Measurements from ENCODE around the gene S100PBP.

Gene S100PBP

DNA sequence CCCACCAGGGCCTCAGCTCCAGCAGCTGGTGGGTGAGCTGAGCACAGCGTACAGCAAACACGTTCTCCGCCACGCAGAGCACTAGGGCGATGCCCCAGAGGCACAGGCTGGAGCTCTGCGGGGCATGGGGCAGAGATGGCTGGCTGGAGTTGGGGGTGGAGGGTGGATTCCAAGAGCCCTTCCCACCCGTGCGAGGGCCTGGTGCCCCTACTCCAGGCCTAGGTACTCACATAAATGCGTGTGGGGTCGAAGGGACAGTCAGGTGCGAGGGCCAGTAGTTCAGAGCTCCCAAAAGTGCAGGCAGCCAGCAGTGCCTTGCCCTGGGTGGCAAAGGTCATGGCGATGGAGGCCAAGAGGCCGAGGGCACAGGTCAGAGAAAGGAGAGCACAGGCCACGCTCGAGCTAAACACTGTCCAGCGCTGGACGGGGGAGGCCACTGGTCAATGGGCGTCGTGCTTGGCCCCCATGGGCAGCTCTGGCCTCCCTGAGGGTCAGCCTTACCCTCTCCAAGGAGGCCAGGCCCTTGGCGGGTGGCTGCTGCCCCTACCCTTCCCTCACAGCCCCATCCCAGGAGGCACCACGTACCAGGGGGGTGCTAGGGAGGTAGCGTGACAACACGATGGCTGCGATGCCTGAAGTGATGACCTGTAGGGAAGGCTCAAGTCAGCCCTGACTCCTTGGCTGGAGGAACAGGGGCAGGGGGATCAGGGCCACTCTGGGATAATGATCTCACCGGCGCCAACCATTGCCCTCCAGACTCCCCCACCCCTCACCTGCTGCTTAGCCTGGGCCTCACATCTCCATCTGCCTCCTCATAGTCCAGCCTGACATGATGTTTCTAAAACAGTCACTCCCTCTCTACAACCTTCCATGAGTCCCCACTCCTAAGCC is 78.1 kb downstream of the S100PBP start:
- no peak overlapping the region for H3K4me3 ChIP-seq (replicated peaks; ENCODE audit: low read depth, low read length)
- TF ChIP-seq CTCF (IDR thresholded peaks at IDR 0.05; ENCODE audit: low read depth, low read length, missing control alignments): no peak
- DNase-seq (ENCODE audit: extremely low read depth, low read depth): no peak

DNA sequence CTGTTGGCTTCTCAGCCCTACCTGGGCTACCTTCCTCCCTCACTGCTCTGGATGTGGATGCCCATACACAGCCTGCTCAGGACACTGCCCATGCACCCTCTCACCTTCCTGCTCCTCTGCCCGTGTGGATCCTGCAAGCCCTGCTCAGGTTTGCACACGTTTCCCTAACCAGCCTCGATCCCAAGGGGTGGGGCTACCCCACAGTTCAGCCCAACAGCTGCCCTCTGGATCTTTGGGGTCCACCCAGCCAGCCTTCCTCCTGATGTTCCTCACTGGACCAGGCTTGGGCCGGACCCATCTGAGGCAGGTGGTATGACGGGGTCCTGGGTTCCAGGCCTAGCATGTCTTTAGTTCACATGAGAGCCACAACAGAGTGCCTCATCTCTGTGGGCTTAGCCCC is 79.0 kb downstream of the S100PBP start:
- no peak for TF ChIP-seq CTCF (IDR thresholded peaks at IDR 0.05; ENCODE audit: low read depth, low read length, missing control alignments)
- H3K4me3 ChIP-seq (replicated peaks; ENCODE audit: low read depth, low read length): no peak overlapping the region
- DNase-seq (ENCODE audit: extremely low read depth, low read depth): no peak

DNA sequence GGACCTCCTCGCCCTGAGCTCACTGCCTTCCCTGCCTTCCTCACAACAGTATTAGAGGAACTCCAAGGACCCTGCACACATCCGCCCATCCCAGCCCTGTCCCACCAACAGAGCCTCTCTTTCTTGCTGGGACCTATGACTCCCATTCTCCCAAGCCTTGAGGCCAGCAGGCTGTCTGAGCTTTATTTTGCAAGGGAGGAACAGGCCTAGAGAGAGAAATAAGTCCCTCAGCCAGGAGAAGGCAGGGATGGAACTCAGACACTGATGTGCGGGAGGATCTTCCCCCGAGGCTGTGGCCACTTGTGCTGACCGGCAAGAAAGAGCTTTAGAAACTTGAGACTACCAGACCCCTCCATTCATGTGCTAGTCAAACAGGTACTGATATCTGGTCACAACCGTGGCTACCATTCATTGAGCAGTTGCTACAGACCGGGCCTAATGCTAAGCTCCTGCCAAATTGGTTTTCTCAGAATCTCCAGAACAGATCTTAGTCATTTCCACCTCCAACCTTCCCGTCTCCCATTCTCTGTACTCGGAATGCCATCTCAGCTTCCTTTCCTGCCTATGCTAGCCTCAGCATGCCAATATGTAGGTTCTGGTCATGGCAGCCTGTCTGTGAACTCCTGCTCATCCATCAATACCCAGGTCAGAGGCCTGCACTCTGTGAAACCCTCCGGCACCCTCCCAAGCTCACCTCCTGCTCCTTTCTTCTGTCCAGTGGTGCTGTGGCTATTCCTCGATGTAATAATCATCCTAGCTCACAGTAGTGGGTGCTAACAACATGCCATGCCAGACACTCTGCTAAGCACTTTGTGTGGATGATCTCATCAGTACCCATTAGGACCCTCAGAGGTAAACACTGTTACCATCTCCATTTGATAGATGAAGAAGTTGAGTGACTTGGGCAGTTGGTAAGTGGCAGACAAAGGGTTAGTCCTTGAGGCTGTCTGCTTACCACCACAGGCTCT is 79.9 kb downstream of the S100PBP start:
- no peak for TF ChIP-seq CTCF (IDR thresholded peaks at IDR 0.05; ENCODE audit: low read depth, low read length, missing control alignments)
- DNase-seq (ENCODE audit: extremely low read depth, low read depth): no peak
- H3K4me3 ChIP-seq (replicated peaks; ENCODE audit: low read depth, low read length): no peak overlapping the region

DNA sequence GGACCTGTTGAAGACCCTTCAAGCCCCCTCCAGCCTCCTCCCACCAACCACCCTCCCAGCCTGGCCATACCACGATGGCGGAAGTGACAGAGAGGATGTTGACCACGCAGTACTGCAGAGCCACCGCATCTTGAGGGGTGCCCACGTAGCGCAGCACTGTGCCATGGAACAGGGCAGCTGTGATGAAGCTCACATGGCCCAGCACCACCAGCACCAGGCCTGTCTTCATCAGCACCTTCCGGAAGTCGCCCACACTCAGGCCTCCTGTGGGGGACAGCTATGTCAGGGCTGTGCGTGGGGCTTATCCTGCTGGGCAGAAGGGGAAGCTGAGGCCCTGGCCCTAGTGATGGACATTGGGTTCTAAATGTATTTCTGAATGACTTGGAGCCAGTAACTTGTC is 80.6 kb downstream of the S100PBP start:
- no peak for DNase-seq (ENCODE audit: extremely low read depth, low read depth)
- no peak overlapping the region for H3K4me3 ChIP-seq (replicated peaks; ENCODE audit: low read depth, low read length)
- TF ChIP-seq CTCF (IDR thresholded peaks at IDR 0.05; ENCODE audit: low read depth, low read length, missing control alignments): no peak

DNA sequence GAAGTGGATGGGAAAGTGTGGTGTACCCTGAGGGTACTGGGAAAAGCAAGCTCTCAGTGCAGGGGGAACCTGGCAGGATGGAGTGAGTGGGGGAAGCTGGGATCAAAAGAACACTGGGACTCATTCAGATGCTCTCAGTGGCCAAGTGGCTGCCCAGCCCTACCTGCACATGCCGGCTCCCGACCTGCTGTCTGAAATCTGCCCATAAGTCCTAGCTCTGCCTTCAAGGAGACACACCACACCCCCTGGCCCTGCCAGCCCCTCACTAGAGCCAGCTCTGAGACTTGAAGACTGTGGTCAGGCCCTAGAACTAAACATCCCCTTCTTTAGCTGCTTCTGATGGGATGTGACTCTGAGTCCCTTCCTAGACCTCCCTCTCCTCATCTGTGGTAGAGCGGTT is 81.5 kb downstream of the S100PBP start:
- DNase-seq (ENCODE audit: extremely low read depth, low read depth): no peak
- no peak overlapping the region for H3K4me3 ChIP-seq (replicated peaks; ENCODE audit: low read depth, low read length)
- TF ChIP-seq CTCF (IDR thresholded peaks at IDR 0.05; ENCODE audit: low read depth, low read length, missing control alignments): no peak

GRCh38 chr1:32899586-32900296 is 82.3 kb downstream of the S100PBP start:
- no peak overlapping the region for H3K4me3 ChIP-seq (replicated peaks; ENCODE audit: low read depth, low read length)
- no peak for DNase-seq (ENCODE audit: extremely low read depth, low read depth)
- no peak for TF ChIP-seq CTCF (IDR thresholded peaks at IDR 0.05; ENCODE audit: low read depth, low read length, missing control alignments)
